Fibroblast of lung (primary cell): Measurements from ENCODE around the gene VAV2. TPM values are rescaled to one million over a fixed set of nuclear protein-coding genes. Genes with fewer than 3 reads are reported as not detected.

ENCODE experiments used
- DNase-seq, 2 donors: peaks; one replicate each; pipeline versions ENCODE4 v3.0.0 to v3.0.0-alpha.2; 2010; ENCODE audit warnings: low read depth in 2 of 2
- H2AFZ ChIP-seq: 2 replicates; pipeline ENCODE4 v1.5.1; 2012; ENCODE audit warnings: low read length, control low read depth, inconsistent platforms
- H3K27ac ChIP-seq: 2 replicates; pipeline ENCODE4 v1.5.1; 2011; ENCODE audit warnings: low read length, control low read depth; ENCODE audit not compliant: insufficient read depth
- H3K27me3 ChIP-seq: 2 replicates; pipeline ENCODE4 v1.5.1; 2011; ENCODE audit warnings: mild to moderate bottlenecking, low read length; ENCODE audit not compliant: control insufficient read depth, insufficient read depth
- H3K36me3 ChIP-seq: 2 replicates; pipeline ENCODE4 v1.5.1; 2011; ENCODE audit warnings: low read length; ENCODE audit not compliant: control insufficient read depth, insufficient read depth
- H3K4me1 ChIP-seq: 2 replicates; pipeline ENCODE4 v1.5.1; 2011; ENCODE audit warnings: low read length; ENCODE audit not compliant: control insufficient read depth, insufficient read depth; ENCODE audit errors: extremely low read depth
- H3K4me2 ChIP-seq: 2 replicates; pipeline ENCODE4 v1.5.1; 2011; ENCODE audit warnings: low read length, control low read depth; ENCODE audit not compliant: insufficient read depth; ENCODE audit errors: extremely low read depth
- H3K4me3 ChIP-seq, 4 experiments: fragments of 200-600 bp in 1 of 4; sonication (generic) in 1 of 4; replicated peaks in 1 of 4; 2 replicates each; pipeline ENCODE4 v1.5.1; 2011 to 2016; ENCODE audit warnings: low read length in 4 of 4, low read depth in 3 of 4, mild to moderate bottlenecking in 3 of 4, control low read depth in 2 of 4, inconsistent platforms in 1 of 4, mixed read lengths in 1 of 4; ENCODE audit not compliant: insufficient read depth in 1 of 4; ENCODE audit errors: control extremely low read depth in 1 of 4
- H3K79me2 ChIP-seq: 2 replicates; pipeline ENCODE4 v1.5.1; 2012; ENCODE audit warnings: mild to moderate bottlenecking, low read length, inconsistent platforms; ENCODE audit not compliant: control insufficient read depth, insufficient read depth
- H3K9ac ChIP-seq: 2 replicates; pipeline ENCODE4 v1.5.1; 2011; ENCODE audit warnings: mild to moderate bottlenecking, low read length, control low read depth; ENCODE audit not compliant: insufficient read depth
- H3K9me3 ChIP-seq: 2 replicates; pipeline ENCODE4 v1.5.1; 2012; ENCODE audit warnings: low read depth, low read length; ENCODE audit not compliant: control insufficient read depth, insufficient read depth
- H4K20me1 ChIP-seq: 2 replicates; pipeline ENCODE4 v1.5.1; 2011; ENCODE audit warnings: low read length; ENCODE audit not compliant: control insufficient read depth, insufficient read depth; ENCODE audit errors: extremely low read depth
- CTCF ChIP-seq, 2 donors: IDR thresholded peaks in 1 of 2; conservative IDR thresholded peaks in 1 of 2; 1 replicate in 1 of 2; 2 replicates in 1 of 2; pipeline ENCODE4 v1.5.1; 2011 to 2012; ENCODE audit warnings: low read length in 2 of 2, control low read depth in 1 of 2, inconsistent platforms in 1 of 2, low read depth in 1 of 2, mild to moderate bottlenecking in 1 of 2
- EZH2 ChIP-seq: IDR thresholded peaks from 2 replicates; pipeline ENCODE4 v1.5.1; 2012; ENCODE audit warnings: low read length, control low read depth, mild to moderate bottlenecking; ENCODE audit errors: missing control alignments
- polyA minus RNA-seq: library from RNA; depleted of rRNA, polyadenylated mRNA; stranded (reverse); fragments of >200 nt; gene quantifications from 2 replicates; pipeline ENCODE4 v1.2.3, GENCODE V29; 2011; ENCODE audit warnings: low replicate concordance
- polyA plus RNA-seq, 2 donors: library from polyadenylated mRNA; depleted of rRNA in 1 of 2; stranded (reverse) in 1 of 2; unstranded in 1 of 2; fragments of >200 nt; gene quantifications; 2 replicates each; pipeline ENCODE4 v1.2.1, GENCODE V29; 2011 to 2012; ENCODE audit warnings: missing spikeins in 1 of 2
- total RNA-seq: library from RNA; depleted of rRNA; stranded (reverse); fragments of >200 nt; gene quantifications from 2 replicates; pipeline ENCODE4 v1.2.1, GENCODE V29; 2014

Gene VAV2
- 15.2 and 17.7 TPM in 2 replicates for total RNA-seq
- 13.7 and 14.9 TPM in 2 replicates for polyA plus RNA-seq
- polyA plus RNA-seq (2012): 17.3 and 18.1 TPM in 2 replicates
- polyA minus RNA-seq: 25.0 and 30.8 TPM in 2 replicates

- Histone ChIP-seq H3K4me3 (peak within 1 kb of the TSS; percentile 60 to 88 (median 67)), H4K20me1 (no peaks in the 10 kb centered on the region), H3K36me3 (no peaks in the 10 kb centered on the region), H3K79me2 (peaks cover 43% of the 10 kb centered on the region), H3K27ac (peak within 1 kb of the TSS; percentile 84), H3K27me3 (peaks cover 4% of the 10 kb centered on the region), H3K4me1 (peaks cover 16% of the 10 kb centered on the region), H3K4me2 (peak within 1 kb of the TSS; percentile 98), H3K9ac (peak within 1 kb of the TSS; percentile 85), H3K9me3 (no peaks in the 10 kb centered on the region), H2AFZ (peak within 1 kb of the TSS; percentile 58)
- no peak for TF ChIP-seq CTCF (conservative IDR thresholded peaks at IDR 0.05 in 1 of 2, IDR thresholded peaks at IDR 0.05 in 1 of 2; ENCODE audit: low read depth in 1 of 2, low read length in 2 of 2)
- no peak for TF ChIP-seq EZH2
- peak; percentile 49 to 66 for DNase-seq
Observed at GRCh38 chr9:133991964-133992779, at the start of gene VAV2. Gene VAV2, minus strand, starts transcription at chr9:133992324. Its CDS starts 46 bp downstream, at chr9:133992278.

DNA sequence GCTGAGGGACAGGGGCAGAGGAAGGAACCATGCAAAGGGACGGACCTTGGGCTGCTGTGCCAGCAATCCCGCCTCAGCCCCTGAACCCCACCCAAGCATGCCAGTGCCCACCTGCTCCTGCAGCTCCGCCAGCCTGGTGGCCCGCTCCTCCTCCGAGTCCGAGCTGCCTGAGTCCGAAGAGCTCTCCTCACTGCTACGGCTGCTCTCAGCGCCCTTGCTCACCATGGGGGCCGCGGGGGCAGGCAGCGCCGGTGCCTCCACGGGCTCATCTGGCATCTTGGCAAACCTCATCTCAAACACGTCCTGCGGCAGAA is 49.5 kb upstream of the VAV2 start:
- TF ChIP-seq EZH2: no peak
- TF ChIP-seq CTCF (conservative IDR thresholded peaks at IDR 0.05 in 1 of 2, IDR thresholded peaks at IDR 0.05 in 1 of 2; ENCODE audit: low read depth in 1 of 2, low read length in 2 of 2): no peak
- H3K4me2 ChIP-seq: no peak overlapping the region
- no peaks in the 10 kb centered on the region for H3K4me1 ChIP-seq
- no peak overlapping the region for H3K27ac ChIP-seq
- H3K9ac ChIP-seq: no peak overlapping the region
- H4K20me1 ChIP-seq: no peaks in the 10 kb centered on the region
- H3K9me3 ChIP-seq: no peaks in the 10 kb centered on the region
- no peaks in the 10 kb centered on the region for H3K79me2 ChIP-seq
- DNase-seq: no peak
- H3K27me3 ChIP-seq: no peaks in the 10 kb centered on the region
- H3K36me3 ChIP-seq: peaks cover 7% of the 10 kb centered on the region
- no peak overlapping the region for H3K4me3 ChIP-seq
- H2AFZ ChIP-seq: no peak overlapping the region

GRCh38 chr9:134040781-134041648 is 48.9 kb upstream of the VAV2 start:
- H3K27ac ChIP-seq: no peak overlapping the region
- no peaks in the 10 kb centered on the region for H3K27me3 ChIP-seq
- H3K9me3 ChIP-seq: no peaks in the 10 kb centered on the region
- TF ChIP-seq CTCF (conservative IDR thresholded peaks at IDR 0.05 in 1 of 2, IDR thresholded peaks at IDR 0.05 in 1 of 2; ENCODE audit: low read depth in 1 of 2, low read length in 2 of 2): no peak
- TF ChIP-seq EZH2: no peak
- no peak overlapping the region for H3K4me3 ChIP-seq
- H3K9ac ChIP-seq: no peak overlapping the region
- H3K36me3 ChIP-seq: peaks cover 9% of the 10 kb centered on the region
- no peaks in the 10 kb centered on the region for H3K4me1 ChIP-seq
- DNase-seq: no peak
- H3K79me2 ChIP-seq: no peaks in the 10 kb centered on the region
- H3K4me2 ChIP-seq: no peak overlapping the region
- H4K20me1 ChIP-seq: no peaks in the 10 kb centered on the region
- H2AFZ ChIP-seq: no peak overlapping the region
